GM13976 (cell line): ENCODE results near the gene PABPC3.

Source experiments
- DNase-seq: peaks from one replicate; pipeline ENCODE4 v3.0.0; 2012; ENCODE audit warnings: low spot score
- CTCF ChIP-seq: IDR thresholded peaks from 2 replicates; pipeline ENCODE4 v1.5.1; 2012; ENCODE audit warnings: borderline replicate concordance, mild to moderate bottlenecking; ENCODE audit not compliant: insufficient read depth; ENCODE audit errors: extremely low read depth, missing control alignments, control extremely low read depth
- in situ Hi-C: fragments of 300-500 bp; cut with MboI; formaldehyde crosslinking; loops from one replicate; pipeline ENCODE4 v1.12.0; 2022; ENCODE audit warnings: low sequenced_read_pairs, mixed read lengths, inconsistent platforms; ENCODE audit not compliant: unreplicated experiment

Gene PABPC3

GRCh38 chr13:25110956-25111584 lies 15.1 kb downstream of the PABPC3 start:
- DNase-seq = no peak
- no peak for TF ChIP-seq CTCF
- in situ Hi-C loops = no loop called here

GRCh38 chr13:25111585-25111956 lies 15.6 kb downstream of the PABPC3 start:
- in situ Hi-C loops = no loop called here
- no peak for DNase-seq
- TF ChIP-seq CTCF = no peak

GRCh38 chr13:25112695-25113255 lies 16.8 kb downstream of the PABPC3 start:
- DNase-seq = no peak
- in situ Hi-C loops = no loop called here
- no peak for TF ChIP-seq CTCF

GRCh38 chr13:25114220-25114619 lies 18.3 kb downstream of the PABPC3 start:
- peak; percentile 81 for DNase-seq
- peak; percentile 89 for TF ChIP-seq CTCF
- in situ Hi-C loops = no loop called here

GRCh38 chr13:25116044-25116443 lies 20.1 kb downstream of the PABPC3 start:
- DNase-seq = no peak
- no peak for TF ChIP-seq CTCF
- in situ Hi-C loops = no loop called here

GRCh38 chr13:25117312-25117711 lies 21.4 kb downstream of the PABPC3 start:
- DNase-seq = no peak
- in situ Hi-C loops = no loop called here
- no peak for TF ChIP-seq CTCF

- TF ChIP-seq CTCF = no peak
- in situ Hi-C loops = no loop called here
- DNase-seq = no peak
These were observed 22.5 kb downstream of the PABPC3 start for GRCh38 chr13:25118378-25118905.
